ENCODE results near the gene GJB2.

- TF ChIP-seq RAD21 (IDR thresholded peaks at IDR 0.05; ENCODE audit: low read depth) (no peak), CEBPB (IDR thresholded peaks at IDR 0.05) (no peak), USF1 (IDR thresholded peaks at IDR 0.05) (no peak), EP300 (IDR thresholded peaks at IDR 0.05; ENCODE audit: borderline replicate concordance) (no peak), REST (IDR thresholded peaks at IDR 0.05; ENCODE audit: low read depth) (no peak), TAF1 (IDR thresholded peaks at IDR 0.05; ENCODE audit: low read depth) (no peak), FOXM1 (IDR thresholded peaks at IDR 0.05; ENCODE audit: borderline replicate concordance, low read depth) (no peak), TCF12 (IDR thresholded peaks at IDR 0.05; ENCODE audit: low read depth) (no peak), TEAD4 (IDR thresholded peaks at IDR 0.05) (no peak), YY1 (IDR thresholded peaks at IDR 0.05; ENCODE audit: low read depth) (no peak), NFIC (IDR thresholded peaks at IDR 0.05) (no peak), CREB1 (IDR thresholded peaks at IDR 0.05; ENCODE audit: low read depth) (no peak), MAX (IDR thresholded peaks at IDR 0.05) (no peak)
Measured at GRCh38 chr13:20206065-20206697, 13.4 kb upstream of the GJB2 start.
